Tibial nerve (tissue), 4 donors: ENCODE results near the gene SELENON.

ENCODE experiments used
- EP300 ChIP-seq, 2 donors: sonication (generic); formaldehyde crosslinking; IDR thresholded peaks; one replicate each; pipeline ENCODE4 v1.6.1; 2017; ENCODE audit warnings: antibody characterized with exemption in 2 of 2, mild to moderate bottlenecking in 1 of 2
- POLR2A ChIP-seq, 2 donors: fragments of 450-650 bp; IDR thresholded peaks; one replicate each; pipeline ENCODE4 v1.6.1; 2017; ENCODE audit warnings: antibody characterized with exemption in 2 of 2, mild to moderate bottlenecking in 2 of 2, moderate library complexity in 2 of 2
- TF ChIP-seq, protein P1 (sequence below), 5 experiments: fragments of 200-600 bp in 3 of 5; fragments of 450-650 bp in 2 of 5; sonication (generic) in 3 of 5; IDR thresholded peaks; one replicate each; pipeline ENCODE4 v1.5.1; 2016 to 2019; ENCODE audit warnings: antibody characterized with exemption in 5 of 5, mild to moderate bottlenecking in 3 of 5, moderate library complexity in 2 of 5

DNA sequence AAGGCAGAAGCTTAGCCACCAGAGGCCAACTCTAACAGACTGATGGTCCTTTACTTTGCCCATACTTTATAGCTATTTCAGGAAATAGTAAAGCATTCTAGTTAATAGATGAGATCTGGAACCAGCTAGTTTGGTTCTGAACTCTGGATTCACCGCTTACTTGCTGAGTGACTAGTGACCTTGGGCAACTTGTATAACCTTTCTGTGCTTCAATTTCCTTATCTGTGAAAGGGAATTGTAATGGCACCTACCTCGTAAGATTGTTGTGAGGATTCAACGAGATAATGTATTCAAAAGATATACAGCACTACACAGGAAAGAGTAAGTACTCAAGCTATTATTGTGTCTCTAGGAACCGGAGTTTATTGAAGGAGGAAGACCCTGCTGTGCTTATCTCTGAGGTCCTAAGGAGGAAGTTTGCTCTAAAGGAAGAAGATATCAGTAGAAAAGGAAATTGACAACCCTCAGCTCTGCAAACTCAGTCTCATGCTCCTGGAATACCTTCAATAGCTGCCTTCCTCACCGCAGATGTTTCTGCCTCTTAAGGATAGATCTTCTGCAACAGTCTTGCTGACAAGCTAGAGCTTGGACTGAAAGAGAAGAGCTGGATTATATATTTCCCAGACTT lies 31.7 kb downstream of the SELENON start:
- TF ChIP-seq, protein P1, sequence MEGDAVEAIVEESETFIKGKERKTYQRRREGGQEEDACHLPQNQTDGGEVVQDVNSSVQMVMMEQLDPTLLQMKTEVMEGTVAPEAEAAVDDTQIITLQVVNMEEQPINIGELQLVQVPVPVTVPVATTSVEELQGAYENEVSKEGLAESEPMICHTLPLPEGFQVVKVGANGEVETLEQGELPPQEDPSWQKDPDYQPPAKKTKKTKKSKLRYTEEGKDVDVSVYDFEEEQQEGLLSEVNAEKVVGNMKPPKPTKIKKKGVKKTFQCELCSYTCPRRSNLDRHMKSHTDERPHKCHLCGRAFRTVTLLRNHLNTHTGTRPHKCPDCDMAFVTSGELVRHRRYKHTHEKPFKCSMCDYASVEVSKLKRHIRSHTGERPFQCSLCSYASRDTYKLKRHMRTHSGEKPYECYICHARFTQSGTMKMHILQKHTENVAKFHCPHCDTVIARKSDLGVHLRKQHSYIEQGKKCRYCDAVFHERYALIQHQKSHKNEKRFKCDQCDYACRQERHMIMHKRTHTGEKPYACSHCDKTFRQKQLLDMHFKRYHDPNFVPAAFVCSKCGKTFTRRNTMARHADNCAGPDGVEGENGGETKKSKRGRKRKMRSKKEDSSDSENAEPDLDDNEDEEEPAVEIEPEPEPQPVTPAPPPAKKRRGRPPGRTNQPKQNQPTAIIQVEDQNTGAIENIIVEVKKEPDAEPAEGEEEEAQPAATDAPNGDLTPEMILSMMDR (IDR thresholded peaks at IDR 0.05) = no peak
- TF ChIP-seq POLR2A (IDR thresholded peaks at IDR 0.05) = no peak
- no peak for TF ChIP-seq EP300 (IDR thresholded peaks at IDR 0.05)
